ENCODE measurements around the gene RNF217. TPM values are rescaled to one million over a fixed set of nuclear protein-coding genes. Genes with fewer than 3 reads are reported as not detected.
"Not testable (repeated sequence)": the region's sequence is repeated elsewhere in the genome, so short reads cannot be mapped to it uniquely, and the experiment has no call there.

Gene RNF217
- total RNA-seq, 1 donor from 2014 or later: 49.8 TPM

GRCh38 chr6:125123468-125124048, 161.3 kb downstream of the RNF217 start:
- Mint-ChIP-seq H3K27ac (no peak overlapping the region), H3K27me3 (ENCODE audit: low read depth) (no peaks in the 10 kb centered on the region), H3K9me3 (peaks cover 22% of the 10 kb centered on the region), H3K36me3 (peaks cover 11% of the 10 kb centered on the region), H3K4me1 (peaks cover 29% of the 10 kb centered on the region), H3K4me3 (no peak overlapping the region)
- DNase-seq (ENCODE audit: low spot score in 2 of 2, unreplicated experiment in 2 of 2): no peak
- TF ChIP-seq CTCF (IDR thresholded peaks at IDR 0.05; ENCODE audit: unreplicated experiment): no peak

DNA sequence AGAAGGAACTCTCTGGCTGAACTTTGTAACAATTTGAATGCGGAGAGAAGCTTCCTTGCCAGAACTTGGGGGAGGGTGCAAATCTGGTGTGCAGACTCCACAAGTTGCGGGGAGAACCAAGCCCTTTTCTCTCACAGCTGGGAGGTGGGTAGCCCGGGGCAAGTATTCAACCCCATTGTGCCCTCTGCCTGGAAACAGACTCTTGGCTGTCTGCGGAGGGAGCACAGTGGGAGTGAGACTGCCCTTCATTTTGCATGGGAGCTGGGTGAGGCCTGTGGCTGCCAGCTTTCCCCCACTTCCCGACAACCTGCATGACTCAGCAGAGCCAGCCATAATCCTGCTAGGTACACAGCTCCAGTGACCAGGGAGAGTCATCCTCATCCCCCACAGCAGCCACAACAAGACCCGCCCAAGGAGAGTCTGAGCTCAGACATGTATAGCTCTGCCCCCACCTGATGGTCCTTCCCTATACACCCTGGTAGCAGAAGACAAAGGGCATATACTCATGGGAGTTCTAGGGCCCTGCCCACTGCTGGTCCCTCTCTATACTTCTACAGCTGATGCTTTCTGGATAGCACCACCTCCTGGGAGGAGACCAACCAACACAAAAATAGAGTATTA, 161.9 kb downstream of the RNF217 start:
- Mint-ChIP-seq H3K27me3 (ENCODE audit: low read depth) (no peaks in the 10 kb centered on the region), H3K27ac (no peak overlapping the region), H3K9me3 (peaks cover 22% of the 10 kb centered on the region), H3K4me1 (peaks cover 29% of the 10 kb centered on the region), H3K4me3 (no peak overlapping the region), H3K36me3 (peaks cover 11% of the 10 kb centered on the region)
- no peak for DNase-seq (ENCODE audit: low spot score in 2 of 2, unreplicated experiment in 2 of 2)
- no peak for TF ChIP-seq CTCF (IDR thresholded peaks at IDR 0.05; ENCODE audit: unreplicated experiment)

DNA sequence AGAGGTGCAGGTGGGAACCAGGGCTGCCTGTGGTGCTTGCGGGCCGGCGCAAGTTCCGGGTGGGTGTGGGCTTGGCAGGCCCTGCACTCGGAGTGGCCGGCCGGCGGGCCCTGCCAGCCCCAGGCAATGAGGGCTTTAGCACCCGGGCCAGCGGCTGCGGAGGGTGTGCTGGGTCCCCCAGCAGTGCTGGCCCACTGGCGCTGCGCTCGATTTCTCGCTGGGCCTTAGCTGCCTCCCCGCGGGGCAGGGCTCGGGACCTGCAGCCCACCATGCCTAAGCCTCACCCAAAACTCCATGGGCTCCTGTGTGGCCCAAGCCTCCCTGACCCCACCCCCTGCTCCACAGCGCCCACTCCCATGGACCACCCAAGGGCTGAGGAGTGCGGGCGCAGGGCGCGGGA, 163.6 kb downstream of the RNF217 start:
- H3K9me3 Mint-ChIP-seq: peaks cover 22% of the 10 kb centered on the region
- not testable (repeated sequence) for H3K4me3 Mint-ChIP-seq; H3K27ac Mint-ChIP-seq; DNase-seq (ENCODE audit: low spot score in 2 of 2, unreplicated experiment in 2 of 2); H3K27me3 Mint-ChIP-seq (ENCODE audit: low read depth)
- peaks cover 16% of the 10 kb centered on the region for H3K4me1 Mint-ChIP-seq
- peaks cover 11% of the 10 kb centered on the region for H3K36me3 Mint-ChIP-seq

DNA sequence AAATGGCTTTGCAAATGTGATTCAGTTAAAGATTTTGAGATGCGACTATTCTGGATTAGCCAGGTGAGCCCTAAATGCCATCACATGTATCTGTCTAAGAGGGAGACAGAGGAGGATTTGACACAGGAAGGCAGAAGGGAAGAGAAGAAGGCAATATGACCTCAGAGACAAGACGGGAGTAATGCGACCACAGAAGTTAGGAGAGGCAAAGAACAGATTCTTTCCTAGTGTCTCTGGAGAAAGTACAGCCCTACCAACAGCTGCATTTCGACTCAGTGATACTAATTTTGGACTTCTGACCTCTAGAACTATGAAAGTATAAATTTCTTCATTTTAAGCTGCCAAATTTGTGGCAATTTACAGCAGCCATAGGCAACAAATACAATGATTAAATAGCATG, 167.1 kb downstream of the RNF217 start:
- Mint-ChIP-seq H3K36me3 (peaks cover 11% of the 10 kb centered on the region), H3K27me3 (ENCODE audit: low read depth) (no peaks in the 10 kb centered on the region), H3K27ac (no peak overlapping the region), H3K9me3 (peaks cover 22% of the 10 kb centered on the region), H3K4me3 (no peak overlapping the region), H3K4me1 (no peaks in the 10 kb centered on the region)
- DNase-seq (ENCODE audit: low spot score in 2 of 2, unreplicated experiment in 2 of 2): no peak
- TF ChIP-seq CTCF (IDR thresholded peaks at IDR 0.05; ENCODE audit: unreplicated experiment): no peak

GRCh38 chr6:125132058-125132457, 169.8 kb downstream of the RNF217 start:
- H3K4me3 Mint-ChIP-seq: no peak overlapping the region
- no peak for DNase-seq (ENCODE audit: low spot score in 2 of 2, unreplicated experiment in 2 of 2)
- no peak for TF ChIP-seq CTCF (IDR thresholded peaks at IDR 0.05; ENCODE audit: unreplicated experiment)
- peaks cover 7% of the 10 kb centered on the region for H3K9me3 Mint-ChIP-seq
- H3K27ac Mint-ChIP-seq: no peak overlapping the region
- peaks cover 3% of the 10 kb centered on the region for H3K36me3 Mint-ChIP-seq
- no peaks in the 10 kb centered on the region for H3K27me3 Mint-ChIP-seq (ENCODE audit: low read depth)
- peaks cover 4% of the 10 kb centered on the region for H3K4me1 Mint-ChIP-seq

DNA sequence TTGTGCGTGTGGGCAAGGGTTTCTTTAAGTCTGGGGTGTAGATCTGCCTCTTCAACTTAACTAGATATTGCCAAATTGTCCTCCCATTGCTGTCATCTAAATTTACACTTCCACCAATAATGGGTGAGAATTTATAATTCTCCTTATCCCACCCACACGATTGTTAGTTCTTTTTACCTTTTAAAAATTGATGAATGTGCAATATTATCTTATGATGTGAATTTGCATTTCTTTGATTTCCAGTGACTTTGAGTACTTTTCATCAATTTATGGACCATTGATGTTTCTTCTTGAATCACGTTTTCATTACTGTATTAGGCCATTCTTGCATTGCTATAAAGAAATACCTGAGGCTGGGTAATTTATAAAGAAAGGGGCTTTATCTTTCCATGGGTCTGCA, 174.1 kb downstream of the RNF217 start:
- peaks cover 7% of the 10 kb centered on the region for H3K4me1 Mint-ChIP-seq
- no peak overlapping the region for H3K27ac Mint-ChIP-seq
- no peaks in the 10 kb centered on the region for H3K27me3 Mint-ChIP-seq (ENCODE audit: low read depth)
- no peak for DNase-seq (ENCODE audit: low spot score in 2 of 2, unreplicated experiment in 2 of 2)
- peaks cover 4% of the 10 kb centered on the region for H3K9me3 Mint-ChIP-seq
- no peaks in the 10 kb centered on the region for H3K36me3 Mint-ChIP-seq
- H3K4me3 Mint-ChIP-seq: no peak overlapping the region
- no peak for TF ChIP-seq CTCF (IDR thresholded peaks at IDR 0.05; ENCODE audit: unreplicated experiment)

All from mesothelial cell of epicardium (in vitro differentiated cells).